Spinal cord (tissue), 10 donors: ENCODE data around the gene DPM1. TPM values are rescaled to one million over a fixed set of nuclear protein-coding genes. Genes with fewer than 3 reads are reported as not detected.

Experiments used
- DNase-seq, 6 donors: peaks; one replicate each; pipeline versions ENCODE4 v3.0.0 to v3.0.0-alpha.2; 2013 to 2015; ENCODE audit warnings: low spot score in 6 of 6, low read depth in 4 of 6
- H3K27ac ChIP-seq: one replicate; pipeline ENCODE4 v1.5.1; 2013; ENCODE audit warnings: low read depth, low read length, control low read depth
- H3K27me3 ChIP-seq: one replicate; pipeline ENCODE4 v1.6.1; 2013; ENCODE audit warnings: low read length; ENCODE audit not compliant: control insufficient read depth, insufficient read depth
- H3K36me3 ChIP-seq: one replicate; pipeline ENCODE4 v1.6.1; 2013; ENCODE audit warnings: low read length; ENCODE audit not compliant: control insufficient read depth, insufficient read depth
- H3K4me1 ChIP-seq: one replicate; pipeline ENCODE4 v1.6.1; 2013; ENCODE audit warnings: low read length; ENCODE audit not compliant: control insufficient read depth, insufficient read depth
- H3K4me3 ChIP-seq: one replicate; pipeline ENCODE4 v1.5.1; 2013; ENCODE audit warnings: low read depth, low read length, control low read depth
- H3K9me3 ChIP-seq: one replicate; pipeline ENCODE4 v1.6.1; 2013; ENCODE audit warnings: low read length; ENCODE audit not compliant: control insufficient read depth, insufficient read depth
- WGBS: methylation state at CpG from one replicate; pipeline ENCODE4 v1.1.5; 2013; ENCODE audit warnings: missing lambda C conversion rate; ENCODE audit not compliant: insufficient coverage; 5-methylcytosine and 5-hydroxymethylcytosine counted together
- polyA plus RNA-seq, 2 donors: library from polyadenylated mRNA; unstranded; fragments of 120-200 nt; gene quantifications; one replicate each; pipeline ENCODE4 v1.2.1, GENCODE V29; 2013; ENCODE audit not compliant: insufficient read length in 2 of 2
- total RNA-seq, 2 donors: library from RNA; depleted of rRNA in 1 of 2; stranded (reverse); fragments of 120-200 nt in 1 of 2; fragments of >200 nt in 1 of 2; gene quantifications; one replicate each; pipeline versions ENCODE4 v1.2.3 to v1.2.4, GENCODE V29; 2013 to 2014
- donor health status: healthy.

DPM1 gene
- total and polyA plus RNA-seq, 4 donors = 35.5 to 50.7 (median 43.2) TPM

- DNase-seq = no peak
- H3K9me3 ChIP-seq = no peaks in the 10 kb centered on the region
- H3K27me3 ChIP-seq = no peaks in the 10 kb centered on the region
- peaks cover 34% of the 10 kb centered on the region for H3K36me3 ChIP-seq
- H3K4me1 ChIP-seq = no peaks in the 10 kb centered on the region
- WGBS = 96% methylated on average over 6 of the region's 8 CpGs
- no peak overlapping the region for H3K27ac ChIP-seq
- no peak overlapping the region for H3K4me3 ChIP-seq
Measured at GRCh38 chr20:50892394-50892793, 65.9 kb downstream of the DPM1 start.

DNA sequence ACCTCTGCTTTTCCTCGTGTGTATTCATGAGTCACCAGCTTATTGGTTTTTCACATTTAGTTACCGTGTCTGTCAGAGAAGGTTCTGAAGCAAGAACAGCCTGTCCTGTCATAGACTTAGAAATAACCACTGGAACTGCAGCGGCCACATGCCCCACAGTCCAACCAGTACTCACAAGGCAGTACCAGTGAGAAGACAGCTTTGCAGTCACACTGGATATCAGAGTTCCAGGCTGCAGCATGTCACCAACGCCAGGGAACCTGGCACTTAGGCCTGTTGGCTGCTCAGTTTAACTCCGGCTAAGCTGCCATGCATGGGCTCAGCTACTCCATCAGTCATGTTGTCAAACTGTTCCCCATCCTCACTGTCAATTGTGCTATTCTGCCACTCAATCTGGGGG lies 67.2 kb downstream of the DPM1 start:
- no peak for DNase-seq
- H3K27me3 ChIP-seq = no peaks in the 10 kb centered on the region
- no peak overlapping the region for H3K27ac ChIP-seq
- peaks cover 29% of the 10 kb centered on the region for H3K36me3 ChIP-seq
- WGBS = 83% methylated on average over 5 of the region's 5 CpGs
- no peaks in the 10 kb centered on the region for H3K9me3 ChIP-seq
- no peak overlapping the region for H3K4me3 ChIP-seq
- no peaks in the 10 kb centered on the region for H3K4me1 ChIP-seq

- H3K4me3 ChIP-seq = no peak overlapping the region
- peaks cover 17% of the 10 kb centered on the region for H3K36me3 ChIP-seq
- H3K27ac ChIP-seq = no peak overlapping the region
- WGBS = 93% methylated on average over 3 of the region's 3 CpGs
- no peaks in the 10 kb centered on the region for H3K9me3 ChIP-seq
- DNase-seq = no peak
- no peaks in the 10 kb centered on the region for H3K27me3 ChIP-seq
- no peaks in the 10 kb centered on the region for H3K4me1 ChIP-seq
Measured at GRCh38 chr20:50887576-50887975, 70.8 kb downstream of the DPM1 start.

- Histone ChIP-seq H3K4me1 (no peaks in the 10 kb centered on the region), H3K27me3 (no peaks in the 10 kb centered on the region), H3K27ac (no peak overlapping the region), H3K4me3 (no peak overlapping the region), H3K9me3 (no peaks in the 10 kb centered on the region), H3K36me3 (peaks cover 13% of the 10 kb centered on the region)
- 93% methylated on average over 2 of the region's 12 CpGs for WGBS
- peak in 1 of 6 donors; percentile 41 for DNase-seq
Measured at GRCh38 chr20:50886184-50886790, 72.0 kb downstream of the DPM1 start.

GRCh38 chr20:50885781-50886180 lies 72.6 kb downstream of the DPM1 start:
- WGBS = 88% methylated on average over 4 of the region's 5 CpGs

DNA sequence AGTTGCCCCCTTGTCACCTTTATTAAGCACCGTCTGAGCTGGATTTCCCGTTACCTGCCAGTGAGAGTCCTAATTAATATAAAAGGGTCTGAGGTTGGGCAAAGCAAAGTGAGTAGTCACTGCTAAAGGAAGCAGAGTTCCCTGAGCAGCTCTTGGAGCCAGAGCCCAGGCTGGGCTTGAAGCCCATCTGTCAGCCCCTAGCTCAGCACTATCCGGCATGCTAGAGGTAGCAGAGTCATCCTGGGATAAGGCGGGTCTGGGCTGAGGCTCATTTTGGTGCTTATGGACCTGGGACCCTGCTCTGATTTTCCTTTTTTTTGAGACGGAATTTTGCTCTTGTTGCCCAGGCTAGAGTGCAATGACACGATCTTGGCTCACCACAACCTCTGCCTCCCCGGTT lies 73.3 kb downstream of the DPM1 start:
- DNase-seq = no peak
- H3K36me3 ChIP-seq = peaks cover 11% of the 10 kb centered on the region
- H3K9me3 ChIP-seq = no peaks in the 10 kb centered on the region

More at GRCh38 chr20:50885781-50886180, 72.6 kb downstream of the DPM1 start:
- DNase-seq = no peak
- H3K9me3 ChIP-seq = no peaks in the 10 kb centered on the region
- no peak overlapping the region for H3K4me3 ChIP-seq
- H3K27ac ChIP-seq = no peak overlapping the region
- H3K27me3 ChIP-seq = no peaks in the 10 kb centered on the region
- peaks cover 11% of the 10 kb centered on the region for H3K36me3 ChIP-seq
- H3K4me1 ChIP-seq = no peaks in the 10 kb centered on the region

More for the DNA sequence above, 73.3 kb downstream of the DPM1 start:
- Histone ChIP-seq H3K4me1 (no peaks in the 10 kb centered on the region), H3K27ac (no peak overlapping the region), H3K4me3 (no peak overlapping the region), H3K27me3 (no peaks in the 10 kb centered on the region)
- 84% methylated on average over 4 of the region's 7 CpGs for WGBS

Other genes starting within 250 kb of the DPM1 start
- gene PARD6B, start 227.0 kb downstream of the DPM1 start, total RNA-seq = 10 to 100 TPM in 1 of 2 donors, 1 to 10 TPM in 1; 5.0 to 11.3 TPM
- gene PARD6B, start 227.0 kb downstream of the DPM1 start, polyA plus RNA-seq = 1 to 10 TPM; 4.0 to 5.0 TPM
- 10 to 100 TPM in 1 of 2 donors, 1 to 10 TPM in 1; 7.8 to 12.0 TPM for gene BCAS4, start 163.5 kb downstream of the DPM1 start, total RNA-seq
- 10 to 100 TPM; 16.6 TPM for gene BCAS4, start 163.5 kb downstream of the DPM1 start, polyA plus RNA-seq
- 10 to 100 TPM; 58.7 to 64.8 TPM for gene ADNP, start 27.1 kb downstream of the DPM1 start, total RNA-seq
- gene ADNP, start 27.1 kb downstream of the DPM1 start, polyA plus RNA-seq = 10 to 100 TPM; 88.4 to 93.3 TPM
- 1 to 10 TPM; 5.1 to 5.5 TPM for gene MOCS3, start 286 bp upstream of the DPM1 start, total RNA-seq
- 1 to 10 TPM; 4.3 to 5.8 TPM for gene MOCS3, start 286 bp upstream of the DPM1 start, polyA plus RNA-seq
- gene KCNG1, start 64.6 kb upstream of the DPM1 start, total RNA-seq = 1 to 10 TPM; 2.6 to 5.2 TPM
- gene KCNG1, start 64.6 kb upstream of the DPM1 start, polyA plus RNA-seq = 10 to 100 TPM; 10.2 to 10.4 TPM